Measurements from ENCODE around the gene CTNNA3. TPM values are rescaled to one million over a fixed set of nuclear protein-coding genes. Genes with fewer than 3 reads are reported as not detected.

The CTNNA3 gene
- total RNA-seq, 1 donor from 2014 or later = 0.30 TPM

GRCh38 chr10:67676208-67676825 is 19.7 kb downstream of the CTNNA3 start:
- peaks cover 25% of the 10 kb centered on the region for H3K27me3 Mint-ChIP-seq (ENCODE audit: unreplicated experiment)
- no peak overlapping the region for H3K27ac Mint-ChIP-seq (ENCODE audit: unreplicated experiment)
- H3K4me3 Mint-ChIP-seq (ENCODE audit: unreplicated experiment) = no peak overlapping the region
- no peaks in the 10 kb centered on the region for H3K4me1 Mint-ChIP-seq (ENCODE audit: unreplicated experiment)
- TF ChIP-seq CTCF (IDR thresholded peaks at IDR 0.05) = no peak
- H3K36me3 Mint-ChIP-seq (ENCODE audit: unreplicated experiment) = no peaks in the 10 kb centered on the region
- DNase-seq (ENCODE audit: extremely low spot score, unreplicated experiment) = no peak
- no peaks in the 10 kb centered on the region for H3K9me3 Mint-ChIP-seq (ENCODE audit: unreplicated experiment)

GRCh38 chr10:67670401-67670800 is 25.6 kb downstream of the CTNNA3 start:
- no peak overlapping the region for H3K4me3 Mint-ChIP-seq (ENCODE audit: unreplicated experiment)
- no peaks in the 10 kb centered on the region for H3K9me3 Mint-ChIP-seq (ENCODE audit: unreplicated experiment)
- peaks cover under 1% of the 10 kb centered on the region for H3K27me3 Mint-ChIP-seq (ENCODE audit: unreplicated experiment)
- no peak for DNase-seq (ENCODE audit: extremely low spot score, unreplicated experiment)
- no peak for TF ChIP-seq CTCF (IDR thresholded peaks at IDR 0.05)
- H3K27ac Mint-ChIP-seq (ENCODE audit: unreplicated experiment) = no peak overlapping the region
- H3K4me1 Mint-ChIP-seq (ENCODE audit: unreplicated experiment) = peaks cover 4% of the 10 kb centered on the region
- H3K36me3 Mint-ChIP-seq (ENCODE audit: unreplicated experiment) = no peaks in the 10 kb centered on the region

GRCh38 chr10:67669978-67670377 is 26.0 kb downstream of the CTNNA3 start:
- no peak for DNase-seq (ENCODE audit: extremely low spot score, unreplicated experiment)
- no peak overlapping the region for H3K4me3 Mint-ChIP-seq (ENCODE audit: unreplicated experiment)
- no peak for TF ChIP-seq CTCF (IDR thresholded peaks at IDR 0.05)
- peaks cover 7% of the 10 kb centered on the region for H3K4me1 Mint-ChIP-seq (ENCODE audit: unreplicated experiment)
- H3K36me3 Mint-ChIP-seq (ENCODE audit: unreplicated experiment) = no peaks in the 10 kb centered on the region
- no peaks in the 10 kb centered on the region for H3K27me3 Mint-ChIP-seq (ENCODE audit: unreplicated experiment)
- H3K27ac Mint-ChIP-seq (ENCODE audit: unreplicated experiment) = no peak overlapping the region
- no peaks in the 10 kb centered on the region for H3K9me3 Mint-ChIP-seq (ENCODE audit: unreplicated experiment)

- Mint-ChIP-seq H3K4me3 (ENCODE audit: unreplicated experiment) (no peak overlapping the region), H3K27me3 (ENCODE audit: unreplicated experiment) (no peaks in the 10 kb centered on the region), H3K36me3 (ENCODE audit: unreplicated experiment) (no peaks in the 10 kb centered on the region), H3K27ac (ENCODE audit: unreplicated experiment) (no peak overlapping the region), H3K4me1 (ENCODE audit: unreplicated experiment) (peaks cover 7% of the 10 kb centered on the region), H3K9me3 (ENCODE audit: unreplicated experiment) (no peaks in the 10 kb centered on the region)
- TF ChIP-seq CTCF (IDR thresholded peaks at IDR 0.05) = no peak
- no peak for DNase-seq (ENCODE audit: extremely low spot score, unreplicated experiment)
Measured at GRCh38 chr10:67668448-67668847, 27.5 kb downstream of the CTNNA3 start.

GRCh38 chr10:67667035-67667425 is 29.0 kb downstream of the CTNNA3 start:
- Mint-ChIP-seq H3K4me3 (ENCODE audit: unreplicated experiment) (no peak overlapping the region), H3K9me3 (ENCODE audit: unreplicated experiment) (no peaks in the 10 kb centered on the region), H3K27me3 (ENCODE audit: unreplicated experiment) (no peaks in the 10 kb centered on the region), H3K4me1 (ENCODE audit: unreplicated experiment) (peaks cover 7% of the 10 kb centered on the region), H3K36me3 (ENCODE audit: unreplicated experiment) (no peaks in the 10 kb centered on the region), H3K27ac (ENCODE audit: unreplicated experiment) (no peak overlapping the region)
- TF ChIP-seq CTCF (IDR thresholded peaks at IDR 0.05) = no peak
- DNase-seq (ENCODE audit: extremely low spot score, unreplicated experiment) = no peak
